K562 (cell line): ENCODE results near the gene FKBP1B. TPM values are rescaled to one million over a fixed set of nuclear protein-coding genes. Genes with fewer than 3 reads are reported as not detected.
A peak's percentile ranks its signal among the peaks of the same experiment; 100 is the strongest.

Experiments used
- ATAC-seq: fragments of 200-7000 bp; cut with Tn5 transposase; 3 replicates; pipeline ENCODE4 v1.9.1; 2020; ENCODE audit warnings: moderate library complexity
- BruUV-seq: library from RNA; stranded (reverse); fragments of 400-500 nt; replicated peaks from 2 replicates; lab custom pipeline; 2021; lab: Mats Ljungman, UMichigan
- CTCF ChIA-PET: fragments of 300-600 bp; formaldehyde crosslinking; extraction: SDS; loops from one replicate; lab custom pipeline; 2021; ENCODE audit warnings: low intra/inter-chr PET ratio; lab: Yijun Ruan, JAX
- POLR2A ChIA-PET: fragments of 300-600, 350-650 bp; sonication (Branson Sonifier 250); formaldehyde crosslinking; extraction: SDS; loops from one replicate; lab custom pipeline; 2021; ENCODE audit warnings: antibody characterized with exemption, inconsistent platforms; lab: Yijun Ruan, JAX
- DNase-seq, 4 experiments: peaks; one replicate each; pipeline versions ENCODE4 v3.0.0 to v3.0.0-alpha.2; 2011 to 2018; ENCODE audit warnings: low spot score in 3 of 4, mixed read lengths in 3 of 4; ENCODE audit errors: extremely low read depth in 1 of 4
- FAIRE-seq: peaks from 2 replicates; lab custom pipeline; 2011; peaks lifted over from hg19 to GRCh38; lab: Jason Lieb, UNC
- H2AFZ ChIP-seq: 2 replicates; pipeline ENCODE4 v1.6.0; 2011; ENCODE audit warnings: low read depth, low read length, control low read depth, inconsistent platforms
- H3K27ac ChIP-seq: fragments of 200-600 bp; 3 replicates; pipeline ENCODE4 v1.8.0; 2011; ENCODE audit warnings: low read depth, mild to moderate bottlenecking, control low read depth, inconsistent platforms, low read length, moderate library complexity, mixed read lengths; ENCODE audit errors: extremely low read depth
- H3K27me3 ChIP-seq, 2 experiments: fragments of 300-600 bp in 1 of 2; 2 replicates in 1 of 2; 3 replicates in 1 of 2; pipeline versions ENCODE4 v1.6.0 to v1.8.0; 2011; ENCODE audit warnings: inconsistent platforms in 2 of 2, low read length in 2 of 2, mild to moderate bottlenecking in 1 of 2, mixed read lengths in 1 of 2, moderate library complexity in 1 of 2; ENCODE audit not compliant: control insufficient read depth in 2 of 2, insufficient read depth in 2 of 2
- H3K36me3 ChIP-seq: fragments of 300-600 bp; 3 replicates; pipeline ENCODE4 v1.8.0; 2011; ENCODE audit warnings: mild to moderate bottlenecking, low read length, inconsistent platforms; ENCODE audit not compliant: control insufficient read depth, insufficient read depth
- H3K4me1 ChIP-seq, 2 experiments: fragments of 200-600 bp in 1 of 2; replicated peaks in 1 of 2; 2 replicates in 1 of 2; 3 replicates in 1 of 2; pipeline versions ENCODE4 v1.5.1 to v1.8.0; 2011; ENCODE audit warnings: inconsistent platforms in 2 of 2, low read length in 2 of 2, mild to moderate bottlenecking in 1 of 2, mixed read lengths in 1 of 2, moderate library complexity in 1 of 2; ENCODE audit not compliant: control insufficient read depth in 2 of 2, insufficient read depth in 2 of 2
- H3K4me2 ChIP-seq: 2 replicates; pipeline ENCODE4 v1.6.1; 2011; ENCODE audit warnings: low read length, control low read depth, inconsistent platforms, mixed read lengths; ENCODE audit not compliant: insufficient read depth
- H3K4me3 ChIP-seq: fragments of 200-600 bp; sonication (generic), shearing (Covaris generic); 2 replicates; pipeline ENCODE4 v1.5.1; 2016; ENCODE audit warnings: control low read depth, inconsistent platforms
- H3K79me2 ChIP-seq: fragments of 200-600 bp; 3 replicates; pipeline ENCODE4 v1.8.0; 2011; ENCODE audit warnings: low read length, inconsistent platforms; ENCODE audit not compliant: control insufficient read depth, insufficient read depth
- H3K9ac ChIP-seq, 2 experiments: 2 replicates each; pipeline versions ENCODE4 v1.6.0 to v1.6.1; 2011; ENCODE audit warnings: low read depth in 2 of 2, low read length in 2 of 2, control low read depth in 1 of 2, inconsistent platforms in 1 of 2, mild to moderate bottlenecking in 1 of 2, mixed read lengths in 1 of 2; ENCODE audit not compliant: insufficient read depth in 1 of 2
- H3K9me1 ChIP-seq: one replicate; pipeline ENCODE4 v1.6.0; 2011; ENCODE audit warnings: inconsistent platforms, mild to moderate bottlenecking, low read length, moderate library complexity; ENCODE audit not compliant: control insufficient read depth, insufficient read depth
- H3K9me3 ChIP-seq: replicated peaks from 2 replicates; pipeline ENCODE4 v1.5.1; 2011; ENCODE audit warnings: low read depth, low read length, inconsistent platforms; ENCODE audit not compliant: control insufficient read depth, insufficient read depth
- H4K20me1 ChIP-seq: replicated peaks from 2 replicates; pipeline ENCODE4 v1.6.1; 2011; ENCODE audit warnings: low read length, inconsistent platforms, mixed read lengths; ENCODE audit not compliant: control insufficient read depth, insufficient read depth
- CEBPZ ChIP-seq: fragments of 150-350 bp; IDR thresholded peaks from 2 replicates; pipeline ENCODE4 v1.6.1; 2014; ENCODE audit warnings: low read depth, mild to moderate bottlenecking, low read length, borderline replicate concordance
- CGGBP1 ChIP-seq: fragments of 250-450 bp; sonication (Bioruptor Pico); IDR thresholded peaks from 2 replicates; pipeline ENCODE4 v1.9.0; 2021; ENCODE audit warnings: mild to moderate bottlenecking
- CXXC5 ChIP-seq: fragments of 250-450 bp; sonication (Bioruptor Pico); IDR thresholded peaks from 2 replicates; pipeline ENCODE4 v1.8.0; 2022; ENCODE audit warnings: inconsistent platforms, mild to moderate bottlenecking, moderate library complexity
- FOXA1 ChIP-seq: fragments of 450-650 bp; IDR thresholded peaks from 2 replicates; pipeline ENCODE4 v1.6.1; 2016; ENCODE audit warnings: mild to moderate bottlenecking, borderline replicate concordance
- FOXP1 ChIP-seq: sonication (generic); formaldehyde crosslinking; IDR thresholded peaks from 2 replicates; pipeline ENCODE4 v1.8.0; 2022; ENCODE audit warnings: mild to moderate bottlenecking, missing genetic modification reagents
- GTF3C2 ChIP-seq: IDR thresholded peaks from 3 replicates; pipeline ENCODE4 v1.6.1; 2011; ENCODE audit warnings: borderline replicate concordance, mild to moderate bottlenecking, moderate library complexity; ENCODE audit not compliant: insufficient read length; ENCODE audit errors: extremely low read depth
- KAT2B ChIP-seq: IDR thresholded peaks from one replicate; pipeline ENCODE4 v1.6.1; 2012; ENCODE audit warnings: low read depth, mild to moderate bottlenecking, control low read depth, inconsistent platforms, low read length, moderate library complexity
- MLLT1 ChIP-seq, 2 experiments: fragments of 450-650 bp; IDR thresholded peaks; 2 replicates each; pipeline ENCODE4 v1.6.1; 2016
- PHTF2 ChIP-seq: fragments of 250-450 bp; sonication (Bioruptor Pico); IDR thresholded peaks from 2 replicates; pipeline ENCODE4 v1.5.0; 2021; ENCODE audit warnings: mild to moderate bottlenecking
- ZNF77 ChIP-seq: fragments of 250-450 bp; sonication (Bioruptor Pico); IDR thresholded peaks from 2 replicates; pipeline ENCODE4 v1.5.0; 2020
- WGBS: fragments of 100-300 bp; shearing (Covaris generic); methylation state at CpG from one replicate; pipeline ENCODE4 v1.1.6; 2016; ENCODE audit warnings: low coverage, mixed read lengths; ENCODE audit not compliant: insufficient coverage; ENCODE audit errors: missing lambda C conversion rate; 5-methylcytosine and 5-hydroxymethylcytosine counted together
- in situ Hi-C: fragments of 300-500 bp; cut with MboI; formaldehyde crosslinking; loops from 4 replicates; pipeline ENCODE4 v1.15.0; 2018; ENCODE audit warnings: inconsistent platforms, mixed read lengths
- intact Hi-C: fragments of 100-400 bp; cut with micrococcal nuclease; formaldehyde crosslinking; loops from 2 replicates; pipeline ENCODE4 v1.14.2; 2022
- polyA plus RNA-seq, 8 experiments: library from polyadenylated mRNA; depleted of rRNA in 4 of 8; stranded (reverse) in 5 of 8; unstranded in 3 of 8; fragments of >200 nt; fragmentation: Nextera tagmentation in 2 of 8; fragmentation: Illumina TruSeq in 1 of 8; extraction: Ambion mirVana in 2 of 8; extraction: Trizol in 1 of 8; gene quantifications; 2 replicates each; pipeline versions ENCODE4 v1.2.1 to v1.2.3, GENCODE V29; 2011 to 2014; ENCODE audit warnings: inconsistent platforms in 1 of 8, missing spikeins in 1 of 8
- total RNA-seq, 7 experiments: library from RNA; depleted of rRNA in 6 of 7; stranded (reverse); fragments of >200 nt in 6 of 7; fragmentation: Illumina TruSeq in 2 of 7; extraction: Trizol in 2 of 7; gene quantifications; 2 replicates each; pipeline versions ENCODE4 v1.2.1 to v1.2.3, GENCODE V29; 2011 to 2021; ENCODE audit warnings: low replicate concordance in 1 of 7
- TF ChIP-seq, protein P1 (sequence below): fragments of 450-650 bp; IDR thresholded peaks from 2 replicates; pipeline ENCODE4 v1.6.1; 2016; ENCODE audit warnings: borderline replicate concordance

The FKBP1B gene
- total and polyA plus RNA-seq, 9 of the 15 experiments (the other 6 are each of a cell fraction or from before 2014, with no cell fraction given) = 0.58 to 9.4 (median 1.6) TPM

DNA sequence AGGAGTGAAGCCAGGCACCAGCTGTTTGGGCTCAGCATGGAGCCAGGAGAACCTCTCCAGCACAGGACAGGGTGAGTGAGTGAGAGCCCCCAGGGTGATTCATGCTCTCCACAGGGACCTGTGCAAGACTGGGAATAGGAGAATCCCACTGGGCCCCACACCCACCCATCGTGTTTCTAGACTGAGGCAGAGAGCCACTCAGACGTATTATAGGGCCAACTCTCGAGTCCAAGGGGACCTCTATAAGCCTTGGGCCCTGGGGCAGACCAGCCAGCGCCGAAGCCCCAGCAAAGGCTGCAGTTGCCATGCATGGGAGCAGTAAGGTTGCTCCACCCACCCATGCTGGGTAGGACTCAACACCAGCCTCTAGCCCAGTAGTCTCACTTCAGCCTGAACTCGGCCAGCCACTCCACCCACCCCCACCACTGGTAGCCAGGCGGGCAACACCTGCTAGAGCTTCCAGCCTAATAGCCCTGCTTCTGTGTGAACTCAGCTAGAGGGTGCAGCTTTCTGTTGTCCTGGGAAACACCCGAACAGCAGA lies 54.6 kb downstream of the FKBP1B start:
- no TSS peak for BruUV-seq
- intact Hi-C loops = no loop called here
- in situ Hi-C loops = no loop called here
- no peaks in the 10 kb centered on the region for H3K36me3 ChIP-seq
- no peaks in the 10 kb centered on the region for H4K20me1 ChIP-seq
- ChIA-PET CTCF (no interaction called here), POLR2A (interaction anchor here (0.6 to 1.1 kb wide), 5 partner anchors 15 to 102 kb away, joined by 3 to 4 read pairs (median 3); partner anchors contain the start of gene PFN4)
- H3K79me2 ChIP-seq = no peaks in the 10 kb centered on the region
- no peak overlapping the region for H3K27ac ChIP-seq
- peaks cover 0 to 6% of the 10 kb centered on the region in 2 experiments; a peak in 1 of 5 replicates for H3K27me3 ChIP-seq
- WGBS = 39% methylated on average over 8 of the region's 8 CpGs
- DNase-seq (no peak), ATAC-seq (peak; percentile 45), FAIRE-seq (no peak)
- peak overlapping the region in 1 of 2 experiments; percentile 74; a peak in 2 of 4 replicates for H3K9ac ChIP-seq
- no peaks in the 10 kb centered on the region for H3K9me3 ChIP-seq
- peaks cover 0 to 4% of the 10 kb centered on the region in 2 experiments; a peak in 2 of 5 replicates for H3K4me1 ChIP-seq
- H3K9me1 ChIP-seq = no peaks in the 10 kb centered on the region
- no peak overlapping the region for H3K4me2 ChIP-seq
- H2AFZ ChIP-seq = no peak overlapping the region
- no peak overlapping the region for H3K4me3 ChIP-seq
- no peak for TF ChIP-seq MLLT1 (IDR thresholded peaks at IDR 0.05)
- no peak for TF ChIP-seq CXXC5 (CRISPR knock-in tag)
- TF ChIP-seq FOXP1 (CRISPR knock-in tag) = no peak
- TF ChIP-seq CEBPZ = no peak
- no peak for TF ChIP-seq CGGBP1 (CRISPR knock-in tag)
- TF ChIP-seq, protein P1, sequence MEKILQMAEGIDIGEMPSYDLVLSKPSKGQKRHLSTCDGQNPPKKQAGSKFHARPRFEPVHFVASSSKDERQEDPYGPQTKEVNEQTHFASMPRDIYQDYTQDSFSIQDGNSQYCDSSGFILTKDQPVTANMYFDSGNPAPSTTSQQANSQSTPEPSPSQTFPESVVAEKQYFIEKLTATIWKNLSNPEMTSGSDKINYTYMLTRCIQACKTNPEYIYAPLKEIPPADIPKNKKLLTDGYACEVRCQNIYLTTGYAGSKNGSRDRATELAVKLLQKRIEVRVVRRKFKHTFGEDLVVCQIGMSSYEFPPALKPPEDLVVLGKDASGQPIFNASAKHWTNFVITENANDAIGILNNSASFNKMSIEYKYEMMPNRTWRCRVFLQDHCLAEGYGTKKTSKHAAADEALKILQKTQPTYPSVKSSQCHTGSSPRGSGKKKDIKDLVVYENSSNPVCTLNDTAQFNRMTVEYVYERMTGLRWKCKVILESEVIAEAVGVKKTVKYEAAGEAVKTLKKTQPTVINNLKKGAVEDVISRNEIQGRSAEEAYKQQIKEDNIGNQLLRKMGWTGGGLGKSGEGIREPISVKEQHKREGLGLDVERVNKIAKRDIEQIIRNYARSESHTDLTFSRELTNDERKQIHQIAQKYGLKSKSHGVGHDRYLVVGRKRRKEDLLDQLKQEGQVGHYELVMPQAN = no peak
- TF ChIP-seq PHTF2 (CRISPR knock-in tag) = no peak
- TF ChIP-seq ZNF77 (CRISPR knock-in tag) = no peak
- no peak for TF ChIP-seq FOXA1
- no peak for TF ChIP-seq KAT2B
- TF ChIP-seq GTF3C2 = no peak
